NB4 (cell line): ENCODE results near the gene ANKS4B.

Source experiments
- CTCF ChIP-seq: IDR thresholded peaks from one replicate; pipeline ENCODE4 v1.5.1; 2012; ENCODE audit warnings: low read depth, low read length
- MAX ChIP-seq: IDR thresholded peaks from 2 replicates; pipeline ENCODE4 v1.6.1; 2011; ENCODE audit warnings: low read depth, low read length
- MYC ChIP-seq: IDR thresholded peaks from 2 replicates; pipeline ENCODE4 v1.6.1; 2011; ENCODE audit warnings: low read depth, low read length
- POLR2A ChIP-seq: IDR thresholded peaks from 2 replicates; pipeline ENCODE4 v1.6.1; 2011; ENCODE audit warnings: mild to moderate bottlenecking; ENCODE audit not compliant: insufficient read length; ENCODE audit errors: extremely low read depth

- no peak for TF ChIP-seq POLR2A
- TF ChIP-seq MYC, result no peak
- TF ChIP-seq CTCF, result no peak
- no peak for TF ChIP-seq MAX
Observed at GRCh38 chr16:21283521-21284289, 50.2 kb downstream of the ANKS4B start.
